OCI-LY1 (cell line): ENCODE measurements around the gene CAMTA1.

Experiments
- H2AFZ ChIP-seq: fragments of 200-600 bp; sonication (generic), shearing (Covaris generic); 2 replicates; pipeline ENCODE4 v1.6.0; 2014; ENCODE audit warnings: antibody characterized with exemption, mild to moderate bottlenecking, low read length
- H3F3A ChIP-seq: fragments of 200-600 bp; sonication (generic), shearing (Covaris generic); 2 replicates; pipeline ENCODE4 v1.6.0; 2014; ENCODE audit warnings: mild to moderate bottlenecking, antibody characterized with exemption, low read length, moderate library complexity; ENCODE audit not compliant: insufficient read depth
- H3K27ac ChIP-seq: fragments of 200-600 bp; sonication (generic); 2 replicates; pipeline ENCODE4 v1.5.1; 2014; ENCODE audit warnings: low read length, mixed run types, mild to moderate bottlenecking, low read depth; ENCODE audit not compliant: poor library complexity, severe bottlenecking
- H3K27me3 ChIP-seq: fragments of 200-600 bp; sonication (generic); 2 replicates; pipeline ENCODE4 v1.6.0; 2014; ENCODE audit warnings: antibody characterized with exemption, mild to moderate bottlenecking, low read length, moderate library complexity; ENCODE audit not compliant: insufficient read depth
- H3K36me3 ChIP-seq: fragments of 200-600 bp; sonication (generic); 2 replicates; pipeline ENCODE4 v1.6.1; 2014; ENCODE audit warnings: mild to moderate bottlenecking, antibody characterized with exemption, low read length, moderate library complexity, mixed read lengths; ENCODE audit not compliant: insufficient read depth
- H3K4me1 ChIP-seq: fragments of 200-600 bp; sonication (generic); 2 replicates; pipeline ENCODE4 v1.5.1; 2014; ENCODE audit warnings: mild to moderate bottlenecking, low read length, moderate library complexity; ENCODE audit not compliant: insufficient read depth, severe bottlenecking
- H3K4me2 ChIP-seq: fragments of 200-600 bp; sonication (generic), shearing (Covaris generic); 2 replicates; pipeline ENCODE4 v1.6.1; 2014; ENCODE audit warnings: low read length
- H3K4me3 ChIP-seq: fragments of 200-600 bp; sonication (generic); 2 replicates; pipeline ENCODE4 v1.5.1; 2014; ENCODE audit warnings: low read length, low read depth, mild to moderate bottlenecking, mixed read lengths; ENCODE audit not compliant: poor library complexity, severe bottlenecking
- H3K79me2 ChIP-seq: fragments of 200-600 bp; shearing (Covaris generic); 2 replicates; pipeline ENCODE4 v1.6.1; 2016; ENCODE audit warnings: mixed run types, low read length, mixed read lengths; ENCODE audit not compliant: insufficient read depth
- H3K9ac ChIP-seq: fragments of 200-600 bp; sonication (generic), shearing (Covaris generic); 2 replicates; pipeline ENCODE4 v1.6.1; 2014; ENCODE audit warnings: mild to moderate bottlenecking, low read length, mixed read lengths
- H3K9me2 ChIP-seq: fragments of 200-600 bp; sonication (generic), shearing (Covaris generic); 2 replicates; pipeline ENCODE4 v1.6.1; 2014; ENCODE audit warnings: low read depth, mild to moderate bottlenecking, low read length, mixed read lengths
- H3K9me3 ChIP-seq: fragments of 200-600 bp; shearing (Covaris generic); 2 replicates; pipeline ENCODE4 v1.6.1; 2014; ENCODE audit warnings: low read length, mixed read lengths
- H4K20me1 ChIP-seq: fragments of 200-600 bp; sonication (generic), shearing (Covaris generic); 2 replicates; pipeline ENCODE4 v1.6.0; 2016; ENCODE audit warnings: mild to moderate bottlenecking, low read length; ENCODE audit not compliant: insufficient read depth
- CTCF ChIP-seq: fragments of 200-600 bp; sonication (generic), shearing (Covaris generic); IDR thresholded peaks from 2 replicates; pipeline ENCODE4 v1.5.1; 2017; ENCODE audit warnings: mild to moderate bottlenecking, antibody characterized with exemption, low read length, moderate library complexity, mixed read lengths
- EZH2 ChIP-seq: fragments of 200-600 bp; sonication (generic), shearing (Covaris generic); IDR thresholded peaks from 2 replicates; pipeline ENCODE4 v1.8.0; 2017; ENCODE audit warnings: borderline replicate concordance, mixed run types, mild to moderate bottlenecking, antibody characterized with exemption, low read length, moderate library complexity, mixed read lengths

CAMTA1 gene

GRCh38 chr1:7103361-7103782 is 318.1 kb downstream of the CAMTA1 start:
- Histone ChIP-seq H3K9me2 (no peaks in the 10 kb centered on the region), H3K27ac (no peak overlapping the region), H2AFZ (no peak overlapping the region), H3K4me1 (no peaks in the 10 kb centered on the region), H3K36me3 (no peaks in the 10 kb centered on the region), H3K4me2 (no peak overlapping the region), H3K79me2 (no peaks in the 10 kb centered on the region), H3K9me3 (no peaks in the 10 kb centered on the region), H3K9ac (no peak overlapping the region), H3K4me3 (no peak overlapping the region), H3K27me3 (peaks cover 8% of the 10 kb centered on the region; the same call in 1 of the 2 replicates), H3F3A (no peaks in the 10 kb centered on the region; the same call in 1 of the 2 replicates), H4K20me1 (no peaks in the 10 kb centered on the region)
- TF ChIP-seq EZH2 (no peak), CTCF (no peak)

GRCh38 chr1:7103874-7104273 is 318.6 kb downstream of the CAMTA1 start:
- TF ChIP-seq CTCF (no peak), EZH2 (no peak)
- Histone ChIP-seq H3K9me3 (no peaks in the 10 kb centered on the region), H3K4me2 (no peak overlapping the region)

GRCh38 chr1:7104339-7104738 is 319.1 kb downstream of the CAMTA1 start:
- no peak overlapping the region for H2AFZ ChIP-seq
- peaks cover 11% of the 10 kb centered on the region; the same call in 1 of the 2 replicates for H3K27me3 ChIP-seq
- H3K9ac ChIP-seq: no peak overlapping the region
- TF ChIP-seq EZH2 (no peak), CTCF (no peak)
- no peak overlapping the region for H3K4me2 ChIP-seq
- H3K36me3 ChIP-seq: no peaks in the 10 kb centered on the region
- no peaks in the 10 kb centered on the region; the same call in 1 of the 2 replicates for H3F3A ChIP-seq
- no peaks in the 10 kb centered on the region for H3K9me3 ChIP-seq
- H3K4me3 ChIP-seq: no peak overlapping the region
- no peaks in the 10 kb centered on the region for H3K79me2 ChIP-seq
- no peaks in the 10 kb centered on the region for H3K9me2 ChIP-seq
- H3K27ac ChIP-seq: no peak overlapping the region
- no peaks in the 10 kb centered on the region for H4K20me1 ChIP-seq
- H3K4me1 ChIP-seq: no peaks in the 10 kb centered on the region

More at GRCh38 chr1:7103874-7104273, 318.6 kb downstream of the CAMTA1 start:
- Histone ChIP-seq H3K9me2 (no peaks in the 10 kb centered on the region), H3K9ac (no peak overlapping the region), H3K27me3 (peaks cover 8% of the 10 kb centered on the region; the same call in 1 of the 2 replicates), H3K4me3 (no peak overlapping the region), H3K36me3 (no peaks in the 10 kb centered on the region), H4K20me1 (no peaks in the 10 kb centered on the region), H3K4me1 (no peaks in the 10 kb centered on the region), H3K27ac (no peak overlapping the region), H3K79me2 (no peaks in the 10 kb centered on the region), H2AFZ (no peak overlapping the region), H3F3A (no peaks in the 10 kb centered on the region; the same call in 1 of the 2 replicates)
